CD4-positive, alpha-beta T cell treated with Interleukin-6 for 4 hours (primary cell): ENCODE results near the gene CPEB4.

ENCODE experiments used
- DNase-seq: peaks from one replicate; pipeline ENCODE4 v3.0.0-alpha.2; 2020; ENCODE audit warnings: mixed read lengths

The CPEB4 gene

GRCh38 chr5:173887610-173888472 lies at the start of gene CPEB4:
Gene CPEB4, plus strand, starts transcription at chr5:173888349. Its CDS starts 1,385 bp downstream, at chr5:173889734.
- peak; percentile 98 for DNase-seq

- no peak for DNase-seq
Observed at GRCh38 chr5:173839117-173839713, 48.9 kb upstream of the CPEB4 start.

DNA sequence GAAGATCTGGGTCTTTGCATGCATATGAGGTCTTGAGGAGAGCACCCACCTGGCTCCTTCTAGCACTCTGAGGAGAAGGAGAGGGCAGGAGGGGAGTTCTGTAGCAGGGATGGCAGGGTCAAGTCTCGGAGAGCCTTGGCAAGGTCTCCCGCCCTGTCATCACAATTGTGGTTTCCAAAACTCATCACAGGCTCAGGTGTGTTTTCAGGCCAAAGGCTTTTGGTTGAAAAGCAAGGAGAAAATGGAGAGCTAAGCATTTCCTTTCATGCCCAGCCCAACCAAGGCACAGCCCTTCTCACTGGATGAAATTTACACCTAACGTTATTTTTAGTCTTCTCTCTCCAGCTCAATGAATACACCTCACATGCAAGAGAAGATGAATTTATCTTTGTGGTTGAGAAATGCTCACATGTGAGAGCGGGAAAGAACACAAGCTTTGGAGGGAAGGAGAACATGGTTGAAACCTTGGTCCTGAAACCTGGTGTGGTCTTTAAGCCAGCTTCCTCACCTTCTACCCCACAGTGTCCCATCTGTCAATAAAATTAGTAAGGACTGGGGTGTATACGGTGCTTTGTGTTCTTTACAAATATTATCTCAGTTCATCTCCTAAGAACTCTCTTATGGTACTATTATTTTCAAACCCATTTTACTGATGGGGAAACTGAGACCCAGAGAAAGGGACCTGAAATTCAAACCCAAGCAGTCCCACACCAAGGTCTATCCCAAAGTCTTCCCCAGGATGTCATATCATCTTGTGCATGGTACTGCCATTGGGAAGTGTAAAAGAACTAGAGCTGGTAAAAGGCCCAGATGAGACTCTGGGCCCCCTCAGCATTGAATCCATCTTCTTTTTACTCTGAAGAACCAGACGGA lies 47.8 kb upstream of the CPEB4 start:
- no peak for DNase-seq

DNA sequence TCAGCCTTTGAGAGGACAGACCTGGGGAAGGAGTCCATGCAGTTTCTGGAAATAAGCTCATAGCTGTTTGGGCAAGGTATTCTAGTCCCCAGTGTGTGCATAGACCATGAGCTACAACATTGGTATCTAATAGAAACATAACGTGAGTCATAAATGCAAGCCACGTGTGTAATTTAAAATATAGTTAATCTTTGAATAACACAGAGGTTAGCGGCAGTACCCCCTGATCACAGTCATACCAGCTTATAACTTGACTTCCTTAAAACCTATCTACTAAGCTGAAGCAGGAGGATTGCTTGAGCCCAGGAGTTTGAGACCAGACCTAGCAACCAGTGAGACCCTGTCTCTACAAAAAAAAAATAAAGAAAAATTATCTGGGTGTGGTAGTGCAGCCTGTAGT lies 46.4 kb upstream of the CPEB4 start:
- DNase-seq: no peak

DNA sequence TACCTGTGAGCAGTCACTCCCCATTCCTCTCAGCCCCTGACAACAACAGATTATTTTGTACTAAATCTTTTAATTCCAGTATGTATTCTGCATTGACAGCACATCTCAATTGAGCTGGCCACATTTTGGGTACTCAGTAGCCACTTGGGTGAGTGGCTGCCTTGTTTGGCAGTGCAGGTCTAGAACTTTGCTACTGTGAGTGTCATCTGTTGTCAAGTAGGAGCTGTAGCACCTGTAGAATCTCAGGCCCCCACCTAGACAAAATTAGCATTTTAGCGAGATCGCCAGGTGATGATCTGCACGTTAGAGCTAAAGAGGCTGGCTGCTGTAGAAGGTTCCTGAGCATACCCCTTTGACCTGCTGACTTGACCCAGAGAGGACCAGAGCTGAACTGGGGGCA lies 44.4 kb upstream of the CPEB4 start:
- DNase-seq: no peak

DNA sequence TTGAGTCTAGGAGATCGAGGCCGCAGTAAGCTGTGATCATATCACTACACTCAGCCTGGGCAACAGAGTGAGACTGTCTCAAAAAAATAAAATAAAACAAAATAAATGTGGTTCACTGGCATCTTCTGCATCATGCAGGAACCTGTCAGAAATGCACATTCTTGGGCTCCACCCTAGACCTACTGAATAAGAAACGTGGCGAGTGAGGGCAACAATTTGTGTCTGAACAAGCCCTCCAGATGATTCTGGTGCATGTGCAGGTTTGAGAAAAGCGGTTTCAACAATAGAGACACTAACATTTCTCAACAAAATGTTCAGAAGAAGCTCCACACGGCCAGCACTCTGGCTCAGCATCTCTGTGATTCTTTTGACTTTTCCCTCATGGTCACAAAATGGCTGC lies 42.8 kb upstream of the CPEB4 start:
- no peak for DNase-seq

GRCh38 chr5:173846929-173847501 lies 41.1 kb upstream of the CPEB4 start:
- DNase-seq: no peak

GRCh38 chr5:173848986-173849596 lies 39.1 kb upstream of the CPEB4 start:
- no peak for DNase-seq

DNA sequence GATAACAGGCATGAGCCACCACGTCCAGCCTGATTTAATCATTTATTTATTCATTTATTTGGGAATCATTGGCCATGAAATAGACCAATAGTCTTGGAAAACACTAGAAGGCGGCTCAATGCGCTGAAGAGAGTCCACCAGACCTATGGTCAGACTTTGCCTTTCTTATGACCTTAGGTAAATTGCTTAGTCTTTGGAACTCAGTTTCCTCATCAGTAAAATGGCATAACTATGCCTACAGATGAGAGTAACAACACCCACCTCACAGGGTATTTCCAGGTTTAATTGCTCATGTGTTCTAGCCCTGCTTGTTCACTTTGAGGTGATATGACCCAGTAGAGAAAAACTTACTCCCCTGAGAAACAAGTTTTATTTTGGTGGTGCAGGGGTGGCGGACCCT lies 38.2 kb upstream of the CPEB4 start:
- DNase-seq: no peak

DNA sequence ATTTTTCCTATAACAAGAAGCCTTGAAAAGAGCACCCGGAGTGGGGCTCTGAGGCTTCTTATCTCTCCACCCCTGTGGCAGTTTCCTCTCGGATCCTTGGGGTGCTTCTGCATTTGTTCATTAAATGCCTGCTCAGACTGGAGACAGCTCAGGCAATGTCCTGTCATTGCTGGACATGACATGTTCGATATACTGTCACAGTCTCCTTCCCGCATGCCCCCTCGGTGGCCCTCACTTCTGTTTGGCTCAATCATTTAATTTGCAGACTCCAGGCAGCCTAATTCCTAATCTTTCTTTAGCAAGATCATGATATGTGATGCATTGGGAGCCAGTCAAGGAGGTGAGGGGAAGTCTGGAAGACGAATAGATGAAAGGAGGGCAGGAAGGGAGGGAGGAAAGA lies 37.5 kb upstream of the CPEB4 start:
- DNase-seq: no peak

- DNase-seq: no peak
Observed at GRCh38 chr5:173851595-173852243, 36.4 kb upstream of the CPEB4 start.

- no peak for DNase-seq
Observed at GRCh38 chr5:173852790-173853359, 35.3 kb upstream of the CPEB4 start.

DNA sequence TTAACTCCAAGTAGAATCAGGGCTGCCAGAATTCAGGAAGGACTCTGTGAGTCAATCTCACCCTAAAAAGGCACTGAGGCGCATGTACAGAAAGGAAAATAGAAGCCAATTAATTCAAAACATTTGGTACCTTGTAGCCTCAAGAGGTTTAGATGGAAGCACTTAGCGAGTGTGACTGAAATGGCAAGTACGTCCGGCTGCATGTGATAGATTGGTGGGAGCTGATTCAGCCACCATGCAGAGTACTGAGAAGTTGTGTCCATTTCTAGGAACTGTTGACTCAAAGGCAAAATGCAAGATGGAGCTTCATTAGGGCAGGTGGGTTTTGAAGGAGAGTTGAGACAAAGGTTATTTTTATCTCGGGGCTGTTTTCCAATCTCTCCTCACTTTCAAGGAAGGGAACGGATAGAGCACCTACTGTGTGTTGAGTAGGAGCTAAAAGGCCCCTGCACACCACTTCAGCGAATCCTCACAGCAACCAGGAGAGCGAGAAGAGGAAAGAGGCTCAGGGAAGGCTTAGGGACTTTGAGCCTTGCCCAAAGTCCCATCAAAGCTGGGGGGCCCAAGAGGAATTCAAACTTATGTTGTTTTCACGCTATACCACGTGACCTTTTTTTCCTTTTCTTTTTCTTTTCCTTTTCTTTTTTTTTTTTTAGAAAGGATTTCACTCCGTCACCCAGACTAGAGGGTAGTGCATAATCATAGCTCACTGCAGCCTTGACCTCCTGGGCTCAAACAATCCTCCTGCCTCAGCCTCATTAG lies 34.6 kb upstream of the CPEB4 start:
- no peak for DNase-seq

DNA sequence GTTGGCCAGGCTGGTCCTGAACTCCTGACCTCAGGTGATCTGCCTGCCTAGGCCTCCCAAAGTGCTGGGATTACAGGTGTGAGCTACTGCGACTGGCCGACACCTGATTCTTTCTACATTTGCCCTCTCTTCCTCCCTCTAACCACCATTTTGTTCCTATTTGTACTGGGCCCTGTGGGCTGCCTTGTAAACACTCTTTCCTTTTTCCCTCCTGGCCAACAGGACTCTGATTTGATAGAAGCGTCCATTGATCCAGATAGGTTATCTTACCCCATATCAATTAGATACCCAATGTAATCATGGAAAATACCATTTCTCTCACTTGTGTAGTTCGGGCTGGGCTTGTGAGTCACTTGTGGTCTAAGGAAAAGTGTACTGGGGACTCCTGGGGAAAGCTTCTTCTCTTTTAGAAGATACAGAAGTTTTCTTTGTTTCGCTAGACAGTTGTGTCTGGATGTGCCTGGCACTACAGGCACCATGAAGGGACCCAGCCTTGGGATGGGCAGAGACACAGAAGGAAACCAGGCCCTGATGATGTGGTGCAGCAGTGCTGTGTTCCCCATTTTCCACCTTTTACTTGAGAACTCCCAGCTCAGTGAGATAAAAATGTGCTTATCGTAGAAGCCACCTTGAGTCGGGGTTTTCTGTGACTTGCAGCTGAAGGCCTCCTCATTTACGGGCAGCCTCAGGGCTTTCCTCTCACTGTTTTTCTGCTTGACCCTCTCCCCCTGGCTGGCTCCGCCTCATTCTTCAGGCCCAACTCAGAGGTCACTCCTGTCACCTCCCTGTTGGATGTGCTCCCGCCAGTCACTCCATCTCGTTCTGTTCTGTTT lies 32.8 kb upstream of the CPEB4 start:
- DNase-seq: no peak

- no peak for DNase-seq
Observed at GRCh38 chr5:173855995-173856656, 32.0 kb upstream of the CPEB4 start.

DNA sequence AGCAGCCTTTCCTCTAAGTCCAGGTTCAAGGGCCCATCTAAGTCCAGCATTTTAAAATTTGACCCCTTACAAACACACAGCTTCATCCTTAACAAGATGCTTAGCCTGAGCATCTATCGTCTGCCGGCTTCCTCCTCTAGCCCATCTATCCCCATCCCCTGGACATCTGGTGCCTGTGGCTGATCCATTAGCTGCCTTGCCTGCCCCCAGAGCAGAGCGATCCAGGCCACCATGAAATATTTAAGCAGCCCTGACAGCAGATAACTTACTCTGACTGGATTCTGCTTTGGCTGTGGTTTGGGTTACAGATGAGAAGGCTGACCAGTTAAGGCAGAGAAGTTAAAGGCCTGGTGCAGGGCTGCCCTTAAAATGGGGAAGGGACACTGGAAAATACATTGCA lies 30.9 kb upstream of the CPEB4 start:
- DNase-seq: no peak

DNA sequence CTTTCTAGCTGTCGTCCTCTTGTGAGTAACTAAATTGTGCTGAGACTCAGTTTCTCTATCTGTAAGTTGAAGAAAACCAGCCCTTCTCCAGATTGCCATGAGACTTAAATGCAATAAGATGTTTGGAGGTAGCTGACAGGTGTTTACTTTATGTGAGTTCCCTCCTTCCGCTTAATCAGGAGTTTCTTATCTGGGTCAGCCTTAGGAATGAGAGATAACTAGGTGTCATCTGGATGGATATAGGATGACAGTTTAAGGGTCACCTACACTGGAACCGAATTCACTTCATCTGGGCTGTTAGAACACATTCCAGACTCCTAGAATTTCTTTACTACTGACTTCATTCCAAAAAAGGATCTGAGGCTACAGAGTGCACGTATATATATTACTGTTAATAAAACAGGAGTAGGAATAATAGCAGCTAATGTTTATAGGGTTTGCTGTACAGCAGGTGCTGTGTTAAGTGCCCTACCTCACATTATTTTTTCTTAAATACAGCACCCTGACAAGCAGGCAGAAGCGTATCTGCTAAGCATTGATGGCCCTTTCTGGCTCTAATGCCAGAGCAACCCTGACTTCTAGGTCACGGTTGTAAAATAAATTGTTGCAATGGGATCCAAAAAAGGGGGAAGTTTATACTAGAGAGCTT lies 30.0 kb upstream of the CPEB4 start:
- no peak for DNase-seq

DNA sequence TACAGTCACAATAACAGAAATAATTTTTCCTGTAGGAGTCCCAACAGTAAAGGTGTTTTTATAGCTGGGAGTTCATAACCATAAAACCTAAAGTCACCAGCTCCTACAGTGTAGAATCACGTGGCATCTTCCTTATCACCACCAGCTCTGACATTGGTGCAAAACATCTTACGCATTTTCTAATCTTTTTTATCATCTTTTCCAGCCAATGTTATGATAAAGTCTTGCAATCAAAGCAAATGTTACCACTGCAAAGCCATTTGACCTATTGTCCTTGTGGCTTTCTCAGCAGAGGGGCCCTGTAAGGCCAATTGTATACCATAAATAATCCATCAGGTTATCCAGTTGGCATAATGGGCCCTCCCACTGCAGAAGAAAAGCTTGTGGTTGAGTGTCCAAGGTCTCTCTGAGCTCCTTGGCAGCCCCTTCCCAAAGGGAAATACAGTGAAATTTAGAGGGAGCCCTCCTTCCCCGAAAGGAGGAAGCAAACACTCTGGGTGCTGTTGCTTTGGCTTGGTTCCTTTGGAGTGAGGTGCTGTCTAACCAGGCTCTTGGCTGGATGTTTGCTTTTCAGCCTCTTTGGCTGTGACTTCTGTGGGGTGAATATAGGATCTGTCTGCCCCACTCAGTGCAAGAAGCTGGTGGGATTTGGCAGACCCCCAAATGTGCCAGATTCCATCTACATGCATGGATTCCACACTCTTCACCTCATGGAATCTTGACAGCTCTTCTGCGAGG lies 29.3 kb upstream of the CPEB4 start:
- no peak for DNase-seq
